ENCODE measurements around the gene TCERG1L.
"Not testable (repeated sequence)": the region's sequence is repeated elsewhere in the genome, so short reads cannot be mapped to it uniquely, and the experiment has no call there.

The TCERG1L gene

DNA sequence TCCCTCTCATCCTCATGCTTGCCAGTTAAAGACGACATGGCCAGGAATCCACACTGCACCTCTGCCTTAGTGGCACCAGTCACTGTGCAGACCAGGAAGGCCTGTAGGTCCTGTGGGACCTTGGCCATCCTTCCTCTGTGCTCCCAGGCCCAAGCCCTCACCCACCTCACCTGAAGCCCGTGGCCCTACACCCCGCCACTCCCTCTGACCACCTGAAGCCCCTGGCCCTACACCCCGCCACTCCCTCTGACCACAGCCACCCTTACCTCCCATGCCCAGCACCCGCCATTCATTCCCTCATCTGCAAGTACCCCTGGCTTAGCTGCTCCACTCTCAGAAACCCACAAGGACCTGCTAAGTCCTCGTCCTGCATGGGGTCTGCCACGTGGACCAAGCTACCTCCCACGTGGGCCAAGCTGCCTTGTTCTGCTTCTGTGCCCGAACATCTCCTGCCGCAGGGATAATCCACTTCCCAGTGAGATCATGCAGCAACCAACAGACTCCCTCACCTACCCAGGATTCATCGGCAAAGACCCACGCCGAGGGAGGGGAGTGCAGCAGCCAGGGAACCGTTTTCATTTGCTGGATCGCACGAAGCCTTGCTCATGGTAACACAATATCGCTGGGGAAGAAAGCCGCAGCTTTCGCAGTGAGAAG is 151.2 kb downstream of the TCERG1L start:
- DNase-seq: no peak

DNA sequence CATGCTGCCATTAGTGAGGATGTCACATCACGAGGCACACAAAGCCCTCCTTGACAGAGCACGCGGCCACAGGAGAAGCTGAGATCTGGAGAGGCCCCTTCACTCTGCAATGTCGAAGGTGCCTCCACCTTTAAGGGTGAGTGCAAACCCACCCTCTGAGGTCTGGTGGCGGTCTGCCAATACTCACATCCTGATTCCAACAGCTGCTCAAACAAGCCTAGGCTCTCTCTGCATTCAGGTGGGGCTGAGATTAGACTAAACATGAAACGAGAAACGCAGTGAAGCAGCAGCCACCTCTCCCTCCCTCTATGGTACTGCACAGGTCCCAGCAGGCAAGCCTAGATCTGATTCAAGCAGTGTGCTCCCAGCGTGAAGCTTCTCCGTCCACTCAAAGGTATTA is 151.8 kb downstream of the TCERG1L start:
- no peak for DNase-seq

DNA sequence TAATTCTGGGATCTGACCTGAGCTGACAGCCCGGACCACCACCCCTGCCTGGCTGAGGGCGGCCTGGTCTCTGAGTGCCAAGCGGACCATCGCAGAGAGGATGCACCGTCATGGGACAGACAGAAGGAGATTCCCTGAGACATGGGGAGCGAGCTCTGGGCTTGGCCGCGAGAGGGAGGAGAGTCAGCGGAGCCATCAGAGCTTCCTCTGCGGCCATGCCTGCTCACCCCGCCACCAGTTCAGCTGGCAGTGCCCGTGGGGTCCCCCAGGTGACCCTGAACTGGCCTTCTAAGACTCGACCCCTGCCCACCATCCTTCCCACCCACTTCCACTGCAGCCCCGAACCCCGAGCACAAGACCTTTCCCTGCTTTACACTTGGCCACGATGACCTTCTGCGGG is 152.8 kb downstream of the TCERG1L start:
- no peak for DNase-seq

DNA sequence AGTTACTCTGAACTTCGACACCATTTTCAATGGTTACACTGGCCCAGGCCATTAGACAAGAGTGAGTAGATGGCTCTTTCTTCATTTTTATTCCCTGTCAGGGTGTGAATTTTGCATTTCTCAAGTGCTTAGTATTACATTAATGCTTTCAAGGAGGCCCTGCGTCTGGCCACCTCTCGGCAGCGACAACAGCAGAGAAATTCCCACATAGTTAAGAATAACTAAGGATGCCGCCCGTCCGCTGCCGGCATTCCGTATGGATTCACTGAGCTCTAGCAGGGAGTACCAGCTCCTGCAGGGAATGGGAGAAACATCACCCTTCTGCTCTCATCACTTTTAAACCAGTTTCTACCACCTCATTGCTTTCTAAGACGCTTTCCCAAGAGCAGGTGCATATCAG is 153.6 kb downstream of the TCERG1L start:
- DNase-seq: no peak

DNA sequence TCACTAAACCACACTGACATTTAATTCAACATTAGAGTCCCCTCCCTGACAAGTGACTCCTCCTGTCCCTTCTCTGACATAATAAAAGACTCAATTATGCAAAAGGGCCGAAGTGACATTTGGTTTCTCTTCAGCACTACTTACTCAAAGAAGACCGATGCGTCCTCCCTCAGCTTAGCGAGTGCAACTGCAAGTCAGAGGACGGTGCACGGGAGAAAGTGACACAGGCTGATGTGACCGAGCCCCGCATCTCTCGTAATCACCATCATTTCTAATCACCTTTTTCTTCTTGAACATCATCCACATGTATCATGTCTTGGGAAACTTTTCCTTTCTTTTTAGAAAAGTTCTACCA is 155.7 kb downstream of the TCERG1L start:
- no peak for DNase-seq

DNA sequence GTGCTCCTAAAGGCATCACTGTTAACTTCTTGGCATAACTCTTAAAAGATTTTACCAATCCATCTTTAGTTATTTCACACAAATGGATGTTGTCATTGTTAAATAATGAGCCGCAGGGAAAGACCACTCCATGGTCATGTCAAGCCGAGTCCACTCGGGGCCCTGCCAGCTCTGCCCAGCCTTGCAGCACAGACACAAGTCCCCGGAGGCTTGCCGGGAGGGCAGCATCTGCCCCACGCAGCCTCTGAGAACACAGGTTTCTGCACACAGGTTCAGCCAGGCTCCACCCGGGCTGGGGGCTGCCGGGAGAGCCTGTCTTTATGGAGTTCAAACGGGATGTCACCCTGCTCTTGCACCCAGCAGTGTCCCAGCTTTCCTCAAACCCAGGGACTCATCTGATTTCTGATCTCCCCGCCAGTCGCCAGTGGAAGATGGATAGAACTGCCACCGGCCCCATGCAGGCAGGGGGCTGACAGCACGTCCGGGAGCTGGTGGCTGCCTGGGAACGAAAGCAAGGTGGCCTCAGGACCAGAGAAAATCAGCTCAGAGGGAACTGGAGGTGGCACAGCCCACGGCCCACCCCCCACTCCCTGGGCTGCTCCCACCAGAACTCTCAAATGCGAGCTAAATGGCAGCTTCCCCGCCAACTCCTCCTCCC is 156.2 kb downstream of the TCERG1L start:
- DNase-seq: no peak

DNA sequence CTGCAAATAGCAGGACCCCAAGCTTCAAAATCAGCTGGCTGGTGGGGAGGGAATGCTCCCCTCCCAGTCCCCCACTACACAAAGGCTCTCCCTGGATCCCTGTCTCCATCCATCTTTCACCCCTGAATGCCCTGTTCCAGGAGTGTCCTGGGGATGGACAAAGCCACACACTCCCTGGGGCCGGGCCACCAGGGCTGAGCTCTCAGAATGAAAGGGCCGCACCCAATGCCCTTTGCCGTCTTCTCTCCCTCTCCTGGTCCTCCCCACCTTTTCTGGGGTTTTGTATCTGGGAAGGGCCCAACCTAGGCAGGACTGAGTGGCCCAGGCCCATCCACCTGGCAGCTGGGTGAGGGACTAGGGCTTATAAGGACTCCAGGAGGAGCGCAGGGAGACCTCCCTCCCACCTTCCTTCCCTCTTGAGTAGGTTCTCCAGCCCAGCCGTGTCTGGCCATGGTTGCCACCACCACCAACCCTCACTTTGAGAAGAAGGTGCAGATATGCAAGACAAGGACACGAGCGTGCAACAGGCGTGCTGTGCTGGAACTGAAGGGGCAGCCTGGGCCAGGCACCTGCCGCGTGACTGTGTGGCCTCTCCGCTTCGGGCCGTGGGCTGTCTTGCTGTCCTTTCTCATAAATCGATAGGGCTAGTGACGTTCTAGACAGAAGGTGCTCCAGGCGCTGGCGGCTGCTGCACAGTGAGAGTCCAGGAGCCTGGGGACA is 157.1 kb downstream of the TCERG1L start:
- DNase-seq: no peak

DNA sequence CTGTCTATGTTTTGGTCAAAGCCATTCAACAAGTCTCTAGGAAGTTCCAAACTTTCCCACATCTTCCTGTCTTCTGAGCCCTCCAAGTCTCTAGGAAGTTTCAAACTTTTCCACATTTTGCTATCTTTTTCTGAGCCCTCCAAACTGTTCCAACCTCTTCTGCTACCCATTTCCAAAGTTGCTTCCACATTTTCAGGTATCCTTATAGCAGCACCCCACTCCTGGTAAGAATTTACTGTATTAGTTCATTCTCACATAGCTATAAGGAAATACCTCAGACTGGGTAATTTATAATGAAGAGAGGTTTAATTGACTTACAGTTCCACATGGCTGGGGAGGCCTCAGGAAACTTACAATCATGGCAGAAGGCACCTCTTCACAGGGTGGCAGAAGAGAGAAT is 159.1 kb downstream of the TCERG1L start:
- DNase-seq: not testable (repeated sequence)

DNA sequence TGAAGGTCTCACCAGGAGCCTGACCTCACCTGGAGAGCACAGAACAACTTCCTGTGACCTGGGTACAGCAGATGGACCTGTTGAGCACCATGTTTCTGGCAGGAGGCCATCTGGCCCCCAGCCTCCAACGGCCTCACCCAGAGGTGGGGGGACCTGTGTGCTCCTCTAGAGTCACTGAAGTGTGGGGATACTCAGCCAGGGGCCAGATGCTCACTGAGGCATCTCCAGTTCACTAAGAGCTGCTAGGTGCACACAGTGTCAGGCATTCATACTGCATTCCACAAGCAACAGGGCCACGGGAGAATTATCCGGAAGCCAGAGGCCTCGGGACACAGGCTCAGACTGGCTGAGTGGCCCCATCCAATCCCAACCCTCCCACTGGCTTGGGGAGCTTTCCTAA is 161.4 kb downstream of the TCERG1L start:
- no peak for DNase-seq

DNA sequence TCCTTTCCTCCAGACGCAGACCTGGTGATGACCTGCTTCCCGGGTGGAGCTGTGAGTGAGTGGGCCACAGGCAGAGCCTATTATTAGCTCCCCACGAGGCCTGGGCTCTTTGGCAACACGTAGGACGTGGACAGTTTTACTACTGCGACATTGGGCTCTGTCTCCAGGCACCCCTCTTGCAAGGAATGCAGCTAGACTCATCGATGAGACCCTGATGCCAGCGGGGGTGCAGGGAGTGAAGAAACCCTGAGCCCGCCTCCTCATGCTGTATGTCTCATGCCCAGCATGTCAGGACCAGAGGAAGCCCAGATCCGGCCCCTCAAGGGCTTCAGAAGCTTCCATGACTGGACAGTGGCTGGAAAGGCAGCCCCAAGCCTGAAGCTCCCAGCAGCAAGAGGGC is 161.9 kb downstream of the TCERG1L start:
- no peak for DNase-seq

DNA sequence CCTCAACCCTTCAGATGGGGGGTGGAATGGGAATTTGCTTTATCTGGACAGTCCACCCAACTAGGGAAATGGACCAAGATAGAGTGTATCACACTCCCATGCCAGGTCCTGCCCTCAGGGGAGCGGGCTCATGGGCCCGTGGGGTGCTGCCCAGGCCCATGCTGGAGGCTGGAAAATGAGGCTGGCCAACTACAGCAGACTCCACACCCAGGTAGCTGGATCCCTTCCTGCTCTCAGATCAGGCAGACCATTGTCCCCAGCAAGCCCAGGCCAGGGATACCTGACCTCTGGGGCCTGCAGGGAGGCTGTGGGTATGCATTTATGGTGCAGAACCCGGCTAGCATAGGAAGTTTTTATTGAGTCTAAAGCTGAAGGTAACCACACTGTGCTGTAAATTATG is 162.4 kb downstream of the TCERG1L start:
- no peak for DNase-seq

DNA sequence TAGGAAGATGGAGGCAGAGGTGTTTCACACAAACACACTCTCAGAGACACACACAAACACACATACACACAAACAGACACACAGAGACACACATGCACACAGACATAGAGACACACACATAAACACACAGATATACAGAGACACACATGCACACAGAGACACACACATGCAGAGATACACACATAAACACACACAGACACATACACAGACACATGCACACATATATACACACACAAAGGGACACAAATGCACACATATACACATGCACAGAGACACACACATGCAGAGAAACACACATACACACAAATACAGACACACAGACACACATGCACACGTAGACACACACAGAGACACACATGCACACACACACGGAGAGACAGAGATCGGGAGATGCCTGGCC is 163.3 kb downstream of the TCERG1L start:
- DNase-seq: no peak

DNA sequence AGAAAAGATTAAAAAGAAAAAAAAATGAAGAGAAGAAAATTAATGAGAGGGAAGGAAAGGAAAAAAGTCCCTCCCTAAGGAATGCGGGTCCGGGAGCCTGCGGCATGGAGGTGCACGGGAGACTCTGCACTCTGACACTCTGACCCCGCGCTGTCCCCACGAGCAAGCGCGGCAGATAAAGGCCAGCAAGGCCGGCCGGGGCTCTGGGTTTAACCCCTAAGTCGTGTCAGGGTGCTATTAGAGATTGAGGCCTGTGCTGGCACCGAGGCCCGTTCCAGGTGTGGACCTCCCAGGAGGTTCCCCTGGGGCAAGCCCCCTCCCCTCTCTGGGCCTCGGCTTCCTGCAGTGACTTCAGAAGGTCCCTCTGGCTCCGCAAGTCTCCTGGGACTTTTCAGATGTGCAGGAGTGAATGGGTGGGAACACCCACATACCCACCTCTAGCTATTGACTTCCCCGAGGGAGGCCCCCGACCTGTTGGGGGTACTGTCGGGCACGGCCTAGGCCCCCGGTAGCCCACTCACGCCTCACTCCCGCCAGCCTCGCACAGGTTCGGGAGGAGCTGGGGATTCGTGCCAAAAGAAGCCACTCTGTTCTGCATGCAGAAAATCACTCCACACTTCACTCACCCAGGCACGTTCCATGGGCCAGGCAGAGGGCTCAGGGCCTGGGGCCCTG is 164.1 kb downstream of the TCERG1L start:
- DNase-seq: no peak

DNA sequence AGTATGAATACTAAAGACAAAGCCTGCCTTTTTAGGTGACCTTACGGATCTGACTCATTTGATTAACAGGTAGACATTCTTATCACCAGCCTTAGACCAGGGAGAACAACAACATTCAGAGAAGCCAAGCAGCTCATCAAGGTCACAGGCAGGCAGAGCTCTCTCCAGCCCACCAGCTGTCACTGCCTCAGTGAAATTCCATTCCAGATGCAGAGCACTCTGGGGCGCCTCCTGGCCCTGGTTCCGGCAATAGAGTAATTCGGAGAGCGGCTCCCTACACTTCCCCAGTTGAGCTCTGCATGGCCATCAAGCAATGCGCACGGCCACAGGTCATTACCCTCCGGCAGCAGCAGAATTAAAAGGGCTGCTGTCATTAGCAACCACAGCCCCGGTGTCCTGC is 164.7 kb downstream of the TCERG1L start:
- no peak for DNase-seq

DNA sequence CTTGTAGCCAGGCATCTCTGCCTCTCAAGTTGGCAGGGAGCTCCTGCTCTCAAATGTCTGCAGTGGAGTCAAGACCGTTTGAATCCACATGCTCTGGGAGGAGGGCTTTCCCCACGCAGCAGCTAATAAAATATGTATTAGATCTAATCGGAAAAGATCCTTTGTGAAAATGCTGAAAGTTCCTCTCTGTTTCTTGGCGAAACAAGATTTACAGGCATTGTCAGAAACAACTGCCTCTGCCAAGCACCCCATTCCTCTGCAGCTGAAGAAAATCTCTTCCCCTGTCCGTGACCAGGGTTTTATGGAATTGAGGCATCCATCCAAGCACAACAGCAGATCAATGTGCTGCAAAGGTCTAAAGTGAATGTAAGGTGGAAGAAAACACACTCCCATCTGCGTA is 165.8 kb downstream of the TCERG1L start:
- no peak for DNase-seq

DNA sequence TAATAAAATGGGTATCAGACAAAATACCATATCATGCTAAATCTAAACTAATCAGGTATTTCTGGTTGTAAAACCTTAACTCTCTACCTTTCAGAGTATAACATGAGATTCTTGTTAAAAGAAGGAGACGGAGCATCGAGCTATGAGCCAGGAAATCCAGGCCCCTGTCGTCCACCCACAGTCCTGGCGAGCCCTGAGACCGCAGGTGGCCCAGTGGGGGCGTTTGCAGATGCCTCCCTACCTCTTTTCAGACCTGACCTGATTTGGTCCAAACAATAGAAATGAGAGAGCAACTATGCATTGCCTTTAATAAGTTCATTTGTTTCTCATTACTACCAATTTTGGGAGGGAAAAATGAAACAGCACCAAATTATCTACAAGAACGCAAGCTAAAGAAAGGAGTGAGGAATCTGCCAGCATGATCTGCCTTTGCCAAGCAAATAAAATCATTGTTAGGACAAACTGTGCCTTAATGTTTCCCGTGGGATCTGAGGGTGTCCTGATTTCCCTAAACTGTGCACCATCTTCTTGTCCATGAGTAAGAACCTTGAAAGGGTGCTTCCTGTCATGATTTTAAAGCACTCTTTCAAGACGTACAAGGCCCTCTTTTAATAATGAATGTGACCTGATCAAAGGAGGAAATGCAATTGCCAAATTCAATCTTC is 166.7 kb downstream of the TCERG1L start:
- no peak for DNase-seq

DNA sequence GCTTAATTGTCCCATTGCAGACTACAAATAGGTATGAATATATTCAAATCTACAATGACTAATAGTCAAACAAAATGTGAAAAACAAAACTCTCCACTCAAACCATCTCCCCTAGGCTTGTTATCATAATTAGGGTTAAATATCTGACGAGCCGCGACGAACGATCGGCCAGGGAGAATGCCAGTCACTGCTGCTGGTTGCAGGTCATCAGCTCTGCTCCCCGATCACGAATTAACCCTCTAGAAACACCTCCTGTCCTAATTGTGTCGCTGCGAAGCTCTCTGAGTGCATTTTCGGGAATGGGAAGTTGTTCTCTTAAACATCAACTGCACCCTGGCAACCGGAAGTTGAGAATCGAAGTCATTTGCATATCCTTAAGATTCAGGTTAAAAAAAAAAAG is 167.3 kb downstream of the TCERG1L start:
- DNase-seq: no peak

DNA sequence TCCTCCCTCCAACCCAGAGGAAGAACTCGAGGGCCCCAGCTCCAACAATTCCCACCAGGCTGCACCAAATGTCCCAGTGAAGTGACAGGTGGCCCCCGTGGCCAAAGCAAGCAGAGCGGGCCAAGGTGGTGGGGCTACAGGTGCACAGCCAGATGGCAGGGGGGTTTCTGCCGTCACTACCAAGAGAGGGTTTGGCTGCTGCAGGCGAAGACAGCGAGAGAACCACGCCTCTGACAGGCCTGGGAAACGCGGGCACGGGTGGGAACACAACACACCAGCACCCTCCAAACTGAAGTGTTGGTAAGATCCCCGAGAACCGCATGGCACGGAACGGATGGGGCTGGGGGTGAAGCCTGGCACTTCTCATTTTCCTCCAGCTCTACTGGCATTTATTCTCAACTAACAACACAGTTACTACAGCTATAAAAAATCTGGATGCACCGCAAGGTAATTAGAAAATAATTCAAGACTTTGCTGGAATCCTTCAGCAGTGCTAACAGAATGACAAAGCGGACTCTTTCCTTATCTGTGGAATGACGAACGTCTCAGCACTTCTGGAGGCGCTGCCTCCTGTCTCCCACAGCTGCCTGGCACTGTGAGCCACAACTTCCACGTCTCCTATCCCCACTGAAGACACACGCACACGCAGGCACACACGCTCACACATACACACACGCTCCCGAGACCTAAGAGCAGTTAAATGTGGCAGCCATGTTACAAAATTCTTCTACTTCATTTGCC is 167.9 kb downstream of the TCERG1L start:
- DNase-seq: no peak

DNA sequence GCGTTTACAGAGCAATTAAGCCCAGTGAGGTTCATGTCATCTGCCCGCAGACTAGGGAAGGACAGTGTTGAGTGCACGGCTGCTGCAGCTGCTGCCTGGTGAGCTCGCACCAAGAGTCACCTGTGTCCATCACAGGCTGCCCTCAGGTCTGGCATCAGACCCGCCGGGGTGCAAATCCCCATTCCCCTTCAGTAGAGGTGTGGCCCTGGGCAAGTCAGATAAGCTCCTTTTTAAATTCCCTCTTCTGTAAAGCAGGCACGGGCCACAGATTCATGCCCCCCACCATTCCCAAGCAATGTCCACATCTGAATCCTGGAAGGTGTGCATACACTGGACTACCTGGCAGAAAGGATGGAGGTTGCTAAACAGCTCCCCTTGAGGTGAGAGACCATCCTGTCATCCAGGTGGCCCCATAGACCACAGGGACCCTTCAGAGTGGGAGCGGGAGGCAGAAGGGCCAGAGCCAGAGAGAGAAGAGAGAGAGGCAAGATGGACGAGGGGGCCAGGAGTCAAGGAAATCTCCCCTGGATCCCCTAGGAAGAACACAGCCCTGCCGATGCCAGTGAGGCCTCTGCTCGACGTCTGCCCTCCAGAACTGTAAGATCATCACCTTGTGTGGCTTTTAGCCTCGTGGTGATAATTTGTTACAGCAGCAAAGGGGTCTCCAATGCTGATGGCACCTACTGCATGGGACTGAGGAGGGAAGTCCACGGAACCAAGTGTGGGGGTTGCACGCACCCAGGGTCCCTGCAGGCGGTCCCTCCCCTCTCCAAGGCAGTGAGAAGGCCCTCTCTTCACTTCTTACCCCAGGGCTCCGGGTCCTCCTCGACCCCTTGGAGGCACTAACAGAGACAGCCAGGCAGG is 168.8 kb downstream of the TCERG1L start:
- no peak for DNase-seq

DNA sequence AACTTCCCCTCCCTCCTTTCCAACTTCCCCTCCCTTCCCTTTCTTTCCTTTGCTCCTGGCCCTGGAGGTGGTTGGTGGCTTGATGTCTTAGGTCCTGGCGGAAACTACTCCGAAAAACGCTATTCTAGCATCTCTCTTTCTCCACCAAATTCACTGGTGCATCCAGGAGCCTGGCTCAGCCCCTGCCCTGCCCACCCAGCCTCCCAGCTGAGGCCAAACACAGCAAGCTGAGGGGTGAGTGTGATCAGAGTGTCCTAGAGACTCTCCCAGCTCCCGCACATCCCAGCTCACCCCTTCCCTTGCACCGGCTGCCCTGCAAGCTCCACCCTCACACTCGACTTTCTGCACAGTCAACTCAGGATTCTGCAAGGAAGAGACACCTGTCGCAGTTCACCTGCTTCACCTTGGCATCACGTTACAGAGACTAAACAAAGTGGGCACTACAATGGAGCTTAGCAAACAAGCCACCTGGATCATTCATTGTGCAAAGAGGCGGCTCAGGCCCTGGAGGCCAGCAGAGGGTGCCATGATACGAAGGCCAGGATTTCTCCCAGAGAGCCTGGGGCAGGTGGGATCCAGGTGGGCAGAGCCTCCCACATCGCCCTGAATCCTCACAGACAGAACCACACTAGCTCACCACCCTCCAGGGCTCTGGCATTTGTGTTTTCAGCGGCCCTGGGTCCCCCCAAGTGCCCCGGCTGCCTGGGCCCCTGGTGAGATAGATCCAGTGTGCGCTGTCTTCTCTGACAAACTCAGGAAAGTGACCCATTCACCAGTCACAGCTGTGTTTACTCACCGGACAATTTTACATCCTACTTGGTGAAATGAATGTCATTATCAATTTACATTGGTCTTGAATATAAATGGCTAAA is 169.6 kb downstream of the TCERG1L start:
- DNase-seq: no peak

DNA sequence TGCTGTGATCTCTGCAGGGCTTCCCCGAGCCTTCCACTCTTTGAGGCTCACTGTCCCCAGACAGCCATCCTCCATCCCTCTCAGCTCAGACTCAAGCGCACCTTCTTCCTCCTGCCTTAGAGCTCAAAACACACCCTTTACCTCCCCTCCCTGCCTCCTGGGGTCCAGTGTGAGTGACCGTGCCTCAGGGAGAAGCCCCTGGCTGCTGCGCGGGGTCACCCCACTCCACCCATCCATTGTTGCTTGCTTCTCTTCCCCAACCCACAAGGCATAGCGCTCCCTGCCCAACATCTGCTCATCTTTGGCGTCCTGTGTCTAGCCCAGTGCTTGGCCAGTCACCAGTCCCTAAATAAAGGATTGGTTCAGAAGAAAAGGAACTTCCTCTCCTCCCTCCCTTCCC is 170.3 kb downstream of the TCERG1L start:
- DNase-seq: no peak
